PC-3 (cell line): ENCODE measurements around the gene MROH2B. TPM values are rescaled to one million over a fixed set of nuclear protein-coding genes. Genes with fewer than 3 reads are reported as not detected.

Experiments used
- ATAC-seq: fragments of 200-7000 bp; cut with Tn5 transposase; 2 replicates; pipeline ENCODE4 v1.9.1; 2020; ENCODE audit warnings: mild to moderate bottlenecking, moderate library complexity
- BruUV-seq: library from RNA; stranded (reverse); fragments of 400-500 nt; replicated peaks from 2 replicates; lab custom pipeline; 2021; lab: Mats Ljungman, UMichigan
- CTCF ChIA-PET: fragments of 300-600 bp; sonication (Branson Sonifier 250); formaldehyde crosslinking; loops from one replicate; lab custom pipeline; 2022; ENCODE audit warnings: antibody characterized with exemption; lab: Charles Lee
- POLR2A ChIA-PET: fragments of 300-600 bp; sonication (Branson Sonifier 250); formaldehyde crosslinking; loops from one replicate; lab custom pipeline; 2022; ENCODE audit warnings: antibody characterized with exemption; ENCODE audit not compliant: unreplicated experiment; lab: Charles Lee
- DNase-seq: peaks from one replicate; pipeline ENCODE4 v3.0.0-alpha.2; 2015
- H2AFZ ChIP-seq: fragments of 300-600 bp; sonication (generic); 2 replicates; pipeline ENCODE4 v1.6.0; 2016; ENCODE audit warnings: antibody characterized with exemption, low read length
- H3F3A ChIP-seq: fragments of 300-600 bp; sonication (generic); one replicate; pipeline ENCODE4 v1.6.0; 2017; ENCODE audit warnings: antibody characterized with exemption, low read length, control low read depth, mild to moderate bottlenecking; ENCODE audit not compliant: unreplicated experiment
- H3K27ac ChIP-seq: fragments of 300-600 bp; sonication (generic); 2 replicates; pipeline ENCODE4 v1.5.1; 2016; ENCODE audit warnings: mild to moderate bottlenecking, low read length
- H3K27me3 ChIP-seq: fragments of 300-600 bp; sonication (generic); 2 replicates; pipeline ENCODE4 v1.6.1; 2016; ENCODE audit warnings: low read length, mixed read lengths
- H3K36me3 ChIP-seq: fragments of 300-600 bp; sonication (generic); 2 replicates; pipeline ENCODE4 v1.6.1; 2016; ENCODE audit warnings: low read depth, mixed run types, low read length, mixed read lengths
- H3K4me1 ChIP-seq: fragments of 300-600 bp; sonication (generic); 2 replicates; pipeline ENCODE4 v1.5.1; 2016; ENCODE audit warnings: low read length; ENCODE audit not compliant: insufficient read depth
- H3K4me2 ChIP-seq: fragments of 300-600 bp; sonication (generic); 2 replicates; pipeline ENCODE4 v1.6.0; 2016; ENCODE audit warnings: low read length
- H3K4me3 ChIP-seq: fragments of 300-600 bp; sonication (generic); 2 replicates; pipeline ENCODE4 v1.5.1; 2016; ENCODE audit warnings: mild to moderate bottlenecking, low read length, mixed read lengths
- H3K79me2 ChIP-seq: fragments of 300-600 bp; sonication (generic); 2 replicates; pipeline ENCODE4 v1.6.1; 2017; ENCODE audit warnings: low read length, mixed read lengths
- H3K9ac ChIP-seq: fragments of 300-600 bp; sonication (generic); 2 replicates; pipeline ENCODE4 v1.6.0; 2016; ENCODE audit warnings: mild to moderate bottlenecking, low read length
- H3K9me2 ChIP-seq: fragments of 300-600 bp; sonication (generic); replicated peaks from 2 replicates; pipeline ENCODE4 v1.6.1; 2016; ENCODE audit warnings: mixed run types, low read length, mixed read lengths
- H3K9me3 ChIP-seq: fragments of 300-600 bp; sonication (generic); 2 replicates; pipeline ENCODE4 v1.6.1; 2016; ENCODE audit warnings: low read length, mixed read lengths
- H4K20me1 ChIP-seq: fragments of 300-600 bp; sonication (generic); 2 replicates; pipeline ENCODE4 v1.6.1; 2016; ENCODE audit warnings: low read length, mixed read lengths
- EZH2 ChIP-seq: fragments of 300-600 bp; sonication (generic); IDR thresholded peaks from one replicate; pipeline ENCODE4 v1.6.1; 2017; ENCODE audit warnings: antibody characterized with exemption, mild to moderate bottlenecking, low read length; ENCODE audit not compliant: unreplicated experiment
- EZH2phosphoT487 ChIP-seq: fragments of 300-600 bp; sonication (generic); IDR thresholded peaks from 2 replicates; pipeline ENCODE4 v1.6.1; 2018; ENCODE audit warnings: mild to moderate bottlenecking, antibody characterized with exemption, low read length, borderline replicate concordance
- intact Hi-C: fragments of 100-400 bp; cut with micrococcal nuclease; formaldehyde crosslinking; loops from 2 replicates; pipeline ENCODE4 v1.9.0; 2023
- total RNA-seq: library from RNA; depleted of rRNA; stranded (reverse); fragments of >200 nt; gene quantifications from 2 replicates; pipeline ENCODE4 v1.2.3, GENCODE V29; 2014
- TF ChIP-seq, protein P1 (sequence below): fragments of 300-600 bp; sonication (generic); conservative IDR thresholded peaks from 2 replicates; pipeline ENCODE4 v1.5.1; 2017; ENCODE audit warnings: antibody characterized with exemption, low read depth, mild to moderate bottlenecking, low read length

The MROH2B gene
- total RNA-seq, 1 experiment from 2014 or later, result 0.04 TPM

DNA sequence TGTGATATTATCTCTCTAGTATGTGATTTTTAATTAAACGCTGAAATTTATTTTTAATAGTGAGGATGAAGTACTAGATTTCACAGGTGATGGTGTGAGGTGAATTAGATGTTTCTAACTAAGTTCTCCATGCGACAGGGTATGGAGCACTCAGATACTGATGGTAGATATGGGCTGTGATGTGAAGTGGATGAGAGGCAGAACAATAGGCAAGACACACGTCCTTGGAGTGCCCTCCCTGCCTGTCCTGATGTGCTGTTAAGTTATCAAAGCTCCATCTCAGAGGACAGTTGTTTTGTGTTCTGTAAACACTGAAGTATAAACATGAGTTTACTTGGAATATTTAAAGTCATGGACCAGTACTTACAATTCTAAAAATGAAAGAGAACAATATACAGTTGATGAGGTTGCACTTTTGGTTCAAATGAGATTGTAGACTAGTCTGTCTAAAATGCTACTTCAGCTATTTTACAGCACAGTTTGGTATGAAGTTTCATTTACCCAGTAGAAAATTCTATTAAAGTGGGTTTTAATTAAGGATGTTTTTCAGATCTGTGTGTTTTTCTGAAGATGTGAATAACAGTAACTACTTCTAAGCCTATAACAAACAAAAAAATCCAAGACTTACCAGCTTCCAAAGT is 97.7 kb downstream of the MROH2B start:
- ChIA-PET CTCF (no interaction called here), POLR2A (interaction anchor here (0.5 kb wide), 2 partner anchors 138 to 794 kb away, joined by 3 to 4 read pairs; partner anchors contain the start of gene RPL37)
- no peak overlapping the region for H3K9ac ChIP-seq
- BruUV-seq, result no TSS peak
- TF ChIP-seq EZH2, result no peak
- TF ChIP-seq, protein P1, sequence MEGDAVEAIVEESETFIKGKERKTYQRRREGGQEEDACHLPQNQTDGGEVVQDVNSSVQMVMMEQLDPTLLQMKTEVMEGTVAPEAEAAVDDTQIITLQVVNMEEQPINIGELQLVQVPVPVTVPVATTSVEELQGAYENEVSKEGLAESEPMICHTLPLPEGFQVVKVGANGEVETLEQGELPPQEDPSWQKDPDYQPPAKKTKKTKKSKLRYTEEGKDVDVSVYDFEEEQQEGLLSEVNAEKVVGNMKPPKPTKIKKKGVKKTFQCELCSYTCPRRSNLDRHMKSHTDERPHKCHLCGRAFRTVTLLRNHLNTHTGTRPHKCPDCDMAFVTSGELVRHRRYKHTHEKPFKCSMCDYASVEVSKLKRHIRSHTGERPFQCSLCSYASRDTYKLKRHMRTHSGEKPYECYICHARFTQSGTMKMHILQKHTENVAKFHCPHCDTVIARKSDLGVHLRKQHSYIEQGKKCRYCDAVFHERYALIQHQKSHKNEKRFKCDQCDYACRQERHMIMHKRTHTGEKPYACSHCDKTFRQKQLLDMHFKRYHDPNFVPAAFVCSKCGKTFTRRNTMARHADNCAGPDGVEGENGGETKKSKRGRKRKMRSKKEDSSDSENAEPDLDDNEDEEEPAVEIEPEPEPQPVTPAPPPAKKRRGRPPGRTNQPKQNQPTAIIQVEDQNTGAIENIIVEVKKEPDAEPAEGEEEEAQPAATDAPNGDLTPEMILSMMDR, result no peak
- TF ChIP-seq EZH2phosphoT487, result no peak
- no peak overlapping the region for H3K4me2 ChIP-seq
- DNase-seq, result no peak
- no peaks in the 10 kb centered on the region for H3F3A ChIP-seq
- no peak overlapping the region for H3K4me3 ChIP-seq
- H3K36me3 ChIP-seq, result no peaks in the 10 kb centered on the region
- no peaks in the 10 kb centered on the region for H3K79me2 ChIP-seq
- H2AFZ ChIP-seq, result no peak overlapping the region
- no peak for ATAC-seq
- no peaks in the 10 kb centered on the region for H4K20me1 ChIP-seq
- no peak overlapping the region for H3K27ac ChIP-seq
- no peaks in the 10 kb centered on the region for H3K9me3 ChIP-seq
- intact Hi-C loops, result no loop called here
- H3K9me2 ChIP-seq, result no peaks in the 10 kb centered on the region
- no peaks in the 10 kb centered on the region for H3K27me3 ChIP-seq
- H3K4me1 ChIP-seq, result no peaks in the 10 kb centered on the region

DNA sequence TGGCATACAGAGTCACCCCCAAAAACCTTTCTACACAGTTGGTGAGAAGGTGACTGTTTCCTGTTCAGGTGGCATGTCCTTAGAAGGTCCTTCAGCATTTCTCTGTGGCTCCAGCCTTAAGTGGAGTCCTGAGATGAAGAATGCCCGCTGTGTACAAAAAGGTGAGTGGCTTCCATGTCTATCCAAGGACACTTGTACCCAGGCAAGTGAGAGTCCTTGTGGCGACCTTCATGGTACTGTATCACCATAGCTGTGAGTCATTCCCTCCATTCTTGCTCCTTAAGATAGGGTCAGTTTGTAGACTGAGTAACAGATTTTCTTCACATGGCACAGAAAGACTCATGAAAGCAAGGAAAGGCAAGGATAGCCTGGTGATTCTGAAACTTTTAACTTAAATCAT is 98.7 kb downstream of the MROH2B start:
- DNase-seq (no peak), ATAC-seq (no peak)
- H3K4me2 ChIP-seq, result no peak overlapping the region
- no peaks in the 10 kb centered on the region for H4K20me1 ChIP-seq
- no peak overlapping the region for H2AFZ ChIP-seq
- no peak overlapping the region for H3K4me3 ChIP-seq
- no peak overlapping the region for H3K9ac ChIP-seq
- H3F3A ChIP-seq, result no peaks in the 10 kb centered on the region
- no peaks in the 10 kb centered on the region for H3K9me3 ChIP-seq
- no TSS peak for BruUV-seq
- no peaks in the 10 kb centered on the region for H3K27me3 ChIP-seq
- TF ChIP-seq EZH2phosphoT487 (no peak), EZH2 (no peak)
- TF ChIP-seq, protein P1, result no peak
- no peaks in the 10 kb centered on the region for H3K4me1 ChIP-seq
- intact Hi-C loops, result no loop called here
- POLR2A ChIA-PET, result no interaction called here
- CTCF ChIA-PET, result no interaction called here
- no peaks in the 10 kb centered on the region for H3K36me3 ChIP-seq
- H3K9me2 ChIP-seq, result no peaks in the 10 kb centered on the region
- H3K27ac ChIP-seq, result no peak overlapping the region
- H3K79me2 ChIP-seq, result no peaks in the 10 kb centered on the region

DNA sequence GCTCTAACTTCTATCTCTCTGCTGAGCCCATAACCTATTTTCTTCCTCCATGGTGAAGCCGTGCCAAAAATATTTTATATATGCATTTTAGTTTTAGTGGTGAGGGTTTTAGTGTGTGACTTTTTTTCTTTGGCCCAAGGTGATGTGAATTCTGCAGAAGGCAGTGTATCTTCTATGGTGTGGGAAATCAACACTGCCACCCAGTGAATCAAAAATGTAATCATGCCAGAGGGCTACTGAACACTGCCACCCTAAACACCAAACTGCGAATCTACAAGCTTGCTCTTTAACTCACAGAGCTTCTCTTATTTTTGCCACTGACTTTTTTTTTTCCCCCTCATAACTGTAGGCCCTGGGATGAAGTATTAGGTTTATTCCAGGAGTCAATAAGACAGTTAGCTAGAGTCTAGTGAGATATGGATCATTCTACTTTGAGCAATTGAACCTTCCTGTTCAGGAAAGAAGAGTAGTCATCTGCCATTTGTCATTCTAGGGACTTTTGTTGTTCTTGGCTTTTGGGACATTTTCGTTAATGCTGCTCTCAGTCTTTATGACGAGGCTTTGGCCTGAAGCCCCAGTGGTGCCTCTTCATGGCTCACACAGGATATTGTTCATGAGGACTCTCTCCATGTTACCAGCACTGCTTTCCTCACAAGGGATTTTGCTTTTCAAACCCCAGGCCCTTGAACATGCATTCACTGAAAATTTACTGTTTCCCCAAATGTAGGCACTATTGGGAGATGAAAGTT is 108.8 kb downstream of the MROH2B start:
- Histone ChIP-seq H3F3A (no peaks in the 10 kb centered on the region), H3K36me3 (peaks cover 7% of the 10 kb centered on the region; the same call in 1 of the 2 replicates), H3K9me2 (no peaks in the 10 kb centered on the region), H3K4me2 (no peak overlapping the region), H3K27me3 (no peaks in the 10 kb centered on the region), H3K4me3 (no peak overlapping the region), H3K27ac (no peak overlapping the region), H3K9me3 (0 out of 2 replicates have a peak, but pooled peaks cover 4% of the 10 kb centered on the region), H2AFZ (no peak overlapping the region), H3K4me1 (peaks cover 7% of the 10 kb centered on the region), H3K79me2 (no peaks in the 10 kb centered on the region), H4K20me1 (no peaks in the 10 kb centered on the region), H3K9ac (no peak overlapping the region)
- no TSS peak for BruUV-seq
- DNase-seq (peak; percentile 26), ATAC-seq (peak; percentile 50; the same call in 1 of the 2 replicates)
- POLR2A ChIA-PET, result interaction anchor here (0.6 kb wide), 1 partner anchor 1375 kb away, joined by 3 read pairs; no protein-coding TSS in a partner anchor
- CTCF ChIA-PET, result no interaction called here
- intact Hi-C loops, result no loop called here
- TF ChIP-seq EZH2phosphoT487 (no peak), EZH2 (no peak)
- TF ChIP-seq, protein P1, result peak; percentile 49
